ENCODE results near the gene IRF8.
"Not testable (repeated sequence)": the region's sequence is repeated elsewhere in the genome, so short reads cannot be mapped to it uniquely, and the experiment has no call there.

Gene IRF8

GRCh38 chr16:85897382-85897781 is 1.6 kb upstream of the IRF8 start:
- DNase-seq = no peak

- DNase-seq = no peak
Observed at GRCh38 chr16:85899444-85899843, 482 bp downstream of the IRF8 start.

- DNase-seq = no peak
Observed at GRCh38 chr16:85900027-85900792, 1.2 kb downstream of the IRF8 start.

- DNase-seq = no peak
Observed at GRCh38 chr16:85901110-85901509, 2.1 kb downstream of the IRF8 start.

- DNase-seq = no peak
Observed at GRCh38 chr16:85901773-85902365, 2.9 kb downstream of the IRF8 start.

GRCh38 chr16:85902366-85903155 is 3.6 kb downstream of the IRF8 start:
- DNase-seq = no peak

- no peak for DNase-seq
Observed at GRCh38 chr16:85903559-85903958, 4.6 kb downstream of the IRF8 start.

GRCh38 chr16:85905110-85906095 is 6.4 kb downstream of the IRF8 start:
- DNase-seq = no peak

- no peak for DNase-seq
Observed at GRCh38 chr16:85906349-85906748, 7.4 kb downstream of the IRF8 start.

- not testable (repeated sequence) for DNase-seq
Observed at GRCh38 chr16:85907231-85907630, 8.3 kb downstream of the IRF8 start.

- no peak for DNase-seq
Observed at GRCh38 chr16:85908444-85908843, 9.5 kb downstream of the IRF8 start.

- DNase-seq = no peak
Observed at GRCh38 chr16:85908889-85909589, 10.1 kb downstream of the IRF8 start.

GRCh38 chr16:85909932-85910853 is 11.2 kb downstream of the IRF8 start:
- DNase-seq = no peak

- DNase-seq = no peak
Observed at GRCh38 chr16:85910854-85911247, 11.9 kb downstream of the IRF8 start.

GRCh38 chr16:85911251-85911930 is 12.4 kb downstream of the IRF8 start:
- no peak for DNase-seq

GRCh38 chr16:85912211-85912974 is 13.4 kb downstream of the IRF8 start:
- no peak for DNase-seq

- no peak for DNase-seq
Observed at GRCh38 chr16:85913141-85913601, 14.2 kb downstream of the IRF8 start.

- no peak for DNase-seq
Observed at GRCh38 chr16:85913688-85914422, 14.9 kb downstream of the IRF8 start.

- DNase-seq = no peak
Observed at GRCh38 chr16:85914423-85914794, 15.4 kb downstream of the IRF8 start.
